Left ventricle myocardium inferior (tissue), 1 donor: ENCODE measurements around the gene WSCD2. TPM values are rescaled to one million over a fixed set of nuclear protein-coding genes. Genes with fewer than 3 reads are reported as not detected.

Source experiments
- DNase-seq: peaks from one replicate; pipeline ENCODE4 v3.0.0-alpha.2; 2020
- H3K27ac ChIP-seq: fragments of 200-600 bp; replicated peaks from 2 replicates; pipeline ENCODE4 v1.8.0; 2021
- H3K27me3 ChIP-seq: fragments of 200-600 bp; 2 replicates; pipeline ENCODE4 v1.8.0; 2021; ENCODE audit warnings: low read depth
- H3K36me3 ChIP-seq: fragments of 200-600 bp; 2 replicates; pipeline ENCODE4 v1.8.0; 2021
- H3K4me1 ChIP-seq: fragments of 200-600 bp; 2 replicates; pipeline ENCODE4 v1.8.0; 2021
- H3K4me3 ChIP-seq: fragments of 200-600 bp; 2 replicates; pipeline ENCODE4 v1.8.0; 2021; ENCODE audit warnings: mild to moderate bottlenecking, moderate library complexity
- H3K9me3 ChIP-seq: fragments of 200-600 bp; replicated peaks from 2 replicates; pipeline ENCODE4 v1.8.0; 2021
- intact Hi-C: fragments of 100-400 bp; cut with micrococcal nuclease; formaldehyde crosslinking; loops from one replicate; pipeline ENCODE4 v1.11.0; 2022
- total RNA-seq: library from RNA; stranded (reverse); fragmentation: NEBNext Ultra II Directional; extraction: Animal tissue kit (Norgen Biotek cat#: 25700); gene quantifications from one replicate; pipeline ENCODE4 v1.2.1, GENCODE V29; 2021
- TF ChIP-seq, protein P1 (sequence below): fragments of 200-600 bp; IDR thresholded peaks from 2 replicates; pipeline ENCODE4 v1.8.0; 2021; ENCODE audit warnings: antibody characterized with exemption, mild to moderate bottlenecking, borderline replicate concordance
- donor health status: DM: no; HTN: yes; CAD: no; lungs with severe emphysema.

WSCD2 gene
- total RNA-seq, 1 donor from 2014 or later = 0.14 TPM

DNA sequence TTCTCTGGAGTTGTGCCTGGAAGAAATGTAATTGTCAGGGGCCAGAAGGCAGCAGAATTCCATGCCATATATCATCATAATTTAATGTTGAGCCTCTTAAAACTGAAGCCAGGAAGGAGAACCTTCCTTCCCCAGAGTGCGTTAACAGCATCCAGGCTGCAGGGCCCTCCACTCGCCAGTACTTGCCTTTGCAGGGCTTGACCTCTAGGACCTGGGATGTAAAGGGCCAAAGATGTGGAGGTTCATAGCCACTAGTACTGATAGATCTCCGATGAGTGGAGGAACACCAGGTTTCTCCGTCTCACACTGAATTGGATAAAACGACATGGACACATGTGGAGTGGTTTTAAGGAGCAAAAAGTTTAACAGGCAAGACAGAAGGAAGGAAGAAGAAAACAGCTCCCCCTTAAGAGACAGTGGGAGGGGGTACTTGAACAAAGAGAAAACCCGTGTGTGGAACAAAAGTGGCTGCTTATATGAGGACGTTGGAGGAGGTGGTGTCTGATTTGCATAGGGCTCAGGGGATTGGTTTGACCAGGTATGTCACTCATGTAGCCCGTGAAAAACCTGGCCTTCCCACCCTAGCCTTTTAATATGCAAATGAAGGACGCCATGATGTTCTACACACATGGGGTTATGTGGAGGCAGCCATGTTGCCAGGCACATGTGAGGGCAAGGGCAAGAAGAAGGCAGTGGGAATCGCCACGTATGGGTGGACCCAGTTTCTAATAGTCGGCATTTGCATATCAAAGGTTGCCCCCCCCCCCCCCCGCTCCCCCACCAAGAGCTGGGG, 38.8 kb upstream of the WSCD2 start:
- no peaks in the 10 kb centered on the region for H3K4me1 ChIP-seq
- no peak for DNase-seq
- no peak overlapping the region for H3K4me3 ChIP-seq
- TF ChIP-seq, protein P1, sequence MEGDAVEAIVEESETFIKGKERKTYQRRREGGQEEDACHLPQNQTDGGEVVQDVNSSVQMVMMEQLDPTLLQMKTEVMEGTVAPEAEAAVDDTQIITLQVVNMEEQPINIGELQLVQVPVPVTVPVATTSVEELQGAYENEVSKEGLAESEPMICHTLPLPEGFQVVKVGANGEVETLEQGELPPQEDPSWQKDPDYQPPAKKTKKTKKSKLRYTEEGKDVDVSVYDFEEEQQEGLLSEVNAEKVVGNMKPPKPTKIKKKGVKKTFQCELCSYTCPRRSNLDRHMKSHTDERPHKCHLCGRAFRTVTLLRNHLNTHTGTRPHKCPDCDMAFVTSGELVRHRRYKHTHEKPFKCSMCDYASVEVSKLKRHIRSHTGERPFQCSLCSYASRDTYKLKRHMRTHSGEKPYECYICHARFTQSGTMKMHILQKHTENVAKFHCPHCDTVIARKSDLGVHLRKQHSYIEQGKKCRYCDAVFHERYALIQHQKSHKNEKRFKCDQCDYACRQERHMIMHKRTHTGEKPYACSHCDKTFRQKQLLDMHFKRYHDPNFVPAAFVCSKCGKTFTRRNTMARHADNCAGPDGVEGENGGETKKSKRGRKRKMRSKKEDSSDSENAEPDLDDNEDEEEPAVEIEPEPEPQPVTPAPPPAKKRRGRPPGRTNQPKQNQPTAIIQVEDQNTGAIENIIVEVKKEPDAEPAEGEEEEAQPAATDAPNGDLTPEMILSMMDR = no peak
- no peak overlapping the region for H3K27ac ChIP-seq
- intact Hi-C loops = no loop called here
- no peaks in the 10 kb centered on the region for H3K36me3 ChIP-seq
- H3K9me3 ChIP-seq = peaks cover 39% of the 10 kb centered on the region
- peaks cover 58% of the 10 kb centered on the region for H3K27me3 ChIP-seq

DNA sequence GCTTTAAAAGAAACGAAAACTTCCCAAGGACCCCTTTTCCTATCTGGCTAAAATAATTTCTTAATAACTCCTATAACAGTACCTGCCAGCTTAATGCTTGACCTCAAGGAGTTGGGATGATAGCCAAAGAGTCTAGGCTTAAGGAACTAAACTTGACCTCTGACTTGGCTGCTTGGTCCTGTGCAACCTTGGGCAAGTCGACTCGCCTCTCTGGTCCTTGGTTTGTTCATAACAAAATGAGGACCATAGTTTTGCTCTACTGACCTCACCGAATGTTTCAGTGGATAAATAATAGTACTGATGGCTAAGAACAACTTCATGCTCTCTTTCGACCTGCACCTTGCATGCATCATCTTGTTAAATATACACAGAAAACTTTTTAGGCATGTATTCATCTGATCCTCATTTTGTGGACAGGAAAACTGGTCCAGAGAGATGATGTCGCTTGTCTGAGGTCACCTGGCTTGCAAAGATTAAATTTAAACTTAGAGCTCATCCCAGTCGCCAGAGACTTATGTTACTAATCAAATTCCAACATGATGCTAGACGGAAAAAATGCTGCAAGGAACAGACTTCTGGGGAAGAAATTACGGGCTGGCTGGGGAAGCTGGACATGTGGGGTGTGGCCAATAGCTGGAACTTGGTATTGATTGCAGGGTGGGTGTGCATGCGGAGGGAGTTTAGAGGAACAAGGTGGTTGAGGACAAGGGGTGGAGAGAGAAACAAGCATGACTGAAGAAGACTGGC, 38.0 kb upstream of the WSCD2 start:
- H3K4me1 ChIP-seq = no peaks in the 10 kb centered on the region
- no peak overlapping the region for H3K4me3 ChIP-seq
- TF ChIP-seq, protein P1 = no peak
- no peak for DNase-seq
- H3K27ac ChIP-seq = no peak overlapping the region
- peaks cover 37% of the 10 kb centered on the region for H3K9me3 ChIP-seq
- intact Hi-C loops = no loop called here
- H3K27me3 ChIP-seq = peaks cover 66% of the 10 kb centered on the region
- no peaks in the 10 kb centered on the region for H3K36me3 ChIP-seq

GRCh38 chr12:108091679-108092051, 37.4 kb upstream of the WSCD2 start:
- H3K9me3 ChIP-seq = peaks cover 31% of the 10 kb centered on the region
- no peaks in the 10 kb centered on the region for H3K36me3 ChIP-seq
- H3K4me3 ChIP-seq = no peak overlapping the region
- H3K27ac ChIP-seq = no peak overlapping the region
- DNase-seq = no peak
- H3K27me3 ChIP-seq = peaks cover 70% of the 10 kb centered on the region
- H3K4me1 ChIP-seq = no peaks in the 10 kb centered on the region
- TF ChIP-seq, protein P1 = no peak
- intact Hi-C loops = no loop called here

DNA sequence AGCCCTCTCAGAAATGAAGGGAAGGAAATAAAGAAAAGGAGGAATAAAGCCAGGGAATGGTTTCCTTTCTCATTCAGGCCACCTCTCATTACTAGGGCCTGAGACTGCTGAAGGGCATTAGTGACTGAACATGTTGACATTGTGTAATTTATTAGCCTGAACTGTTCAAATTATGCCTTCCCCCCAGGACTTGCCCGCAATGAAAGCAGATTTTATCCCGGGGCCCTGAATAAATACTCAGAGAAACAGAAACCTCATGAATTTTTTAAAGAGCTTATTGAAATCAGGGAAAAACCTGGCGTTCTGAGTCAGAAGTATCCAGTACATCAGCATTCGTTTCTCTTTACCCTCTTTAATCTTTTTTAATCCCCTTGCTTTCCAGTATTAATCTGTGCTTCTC, 35.9 kb upstream of the WSCD2 start:
- Histone ChIP-seq H3K27me3 (peaks cover 83% of the 10 kb centered on the region), H3K4me3 (no peak overlapping the region), H3K27ac (no peak overlapping the region), H3K4me1 (no peaks in the 10 kb centered on the region), H3K36me3 (no peaks in the 10 kb centered on the region), H3K9me3 (peaks cover 15% of the 10 kb centered on the region)
- TF ChIP-seq, protein P1 = no peak
- no peak for DNase-seq
- intact Hi-C loops = no loop called here

- Histone ChIP-seq H3K4me1 (no peaks in the 10 kb centered on the region), H3K4me3 (no peak overlapping the region), H3K27me3 (peaks cover 92% of the 10 kb centered on the region), H3K9me3 (peaks cover 6% of the 10 kb centered on the region), H3K27ac (no peak overlapping the region), H3K36me3 (no peaks in the 10 kb centered on the region)
- DNase-seq = no peak
- intact Hi-C loops = no loop called here
- TF ChIP-seq, protein P1 = no peak
Observed at GRCh38 chr12:108094056-108094649, 34.9 kb upstream of the WSCD2 start.
